ENCODE measurements around the gene LCE1B.

Gene LCE1B

GRCh38 chr1:152811050-152811449 lies 721 bp upstream of the LCE1B start:
- ChIA-PET POLR2A (no interaction called here), CTCF (no interaction called here)
- DNase-seq (ENCODE audit: extremely low spot score): no peak
- TF ChIP-seq, protein P1, sequence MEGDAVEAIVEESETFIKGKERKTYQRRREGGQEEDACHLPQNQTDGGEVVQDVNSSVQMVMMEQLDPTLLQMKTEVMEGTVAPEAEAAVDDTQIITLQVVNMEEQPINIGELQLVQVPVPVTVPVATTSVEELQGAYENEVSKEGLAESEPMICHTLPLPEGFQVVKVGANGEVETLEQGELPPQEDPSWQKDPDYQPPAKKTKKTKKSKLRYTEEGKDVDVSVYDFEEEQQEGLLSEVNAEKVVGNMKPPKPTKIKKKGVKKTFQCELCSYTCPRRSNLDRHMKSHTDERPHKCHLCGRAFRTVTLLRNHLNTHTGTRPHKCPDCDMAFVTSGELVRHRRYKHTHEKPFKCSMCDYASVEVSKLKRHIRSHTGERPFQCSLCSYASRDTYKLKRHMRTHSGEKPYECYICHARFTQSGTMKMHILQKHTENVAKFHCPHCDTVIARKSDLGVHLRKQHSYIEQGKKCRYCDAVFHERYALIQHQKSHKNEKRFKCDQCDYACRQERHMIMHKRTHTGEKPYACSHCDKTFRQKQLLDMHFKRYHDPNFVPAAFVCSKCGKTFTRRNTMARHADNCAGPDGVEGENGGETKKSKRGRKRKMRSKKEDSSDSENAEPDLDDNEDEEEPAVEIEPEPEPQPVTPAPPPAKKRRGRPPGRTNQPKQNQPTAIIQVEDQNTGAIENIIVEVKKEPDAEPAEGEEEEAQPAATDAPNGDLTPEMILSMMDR (IDR thresholded peaks at IDR 0.05; ENCODE audit: control extremely low read depth, extremely low read depth, low read depth, missing control alignments): no peak

DNA sequence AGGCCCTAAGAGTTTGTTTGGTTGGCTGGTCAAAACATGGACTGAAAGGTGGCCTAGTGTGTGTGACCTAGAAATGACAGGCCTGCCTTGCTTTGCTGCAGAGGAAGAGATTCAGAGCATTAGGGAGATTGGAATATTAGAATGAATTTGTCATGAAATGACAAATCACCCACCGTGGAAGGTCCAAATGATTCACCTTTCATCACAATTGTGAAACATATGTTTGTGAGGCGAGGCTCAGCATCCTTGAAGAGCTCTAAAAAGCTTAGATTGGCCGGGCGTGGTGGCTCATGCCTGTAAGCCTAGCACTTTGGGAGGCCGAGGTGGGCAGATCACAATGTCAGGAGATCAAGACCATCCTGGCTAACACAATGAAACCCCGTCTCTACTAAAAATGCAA lies 5.5 kb downstream of the LCE1B start:
- no peak for DNase-seq (ENCODE audit: extremely low spot score)
- ChIA-PET CTCF (interaction anchor here (1.3 kb wide), 1 partner anchor 10 kb away, joined by 3 read pairs; no protein-coding TSS in a partner anchor), POLR2A (no interaction called here)
- TF ChIP-seq, protein P1 (IDR thresholded peaks at IDR 0.05; ENCODE audit: control extremely low read depth, extremely low read depth, low read depth, missing control alignments): no peak

DNA sequence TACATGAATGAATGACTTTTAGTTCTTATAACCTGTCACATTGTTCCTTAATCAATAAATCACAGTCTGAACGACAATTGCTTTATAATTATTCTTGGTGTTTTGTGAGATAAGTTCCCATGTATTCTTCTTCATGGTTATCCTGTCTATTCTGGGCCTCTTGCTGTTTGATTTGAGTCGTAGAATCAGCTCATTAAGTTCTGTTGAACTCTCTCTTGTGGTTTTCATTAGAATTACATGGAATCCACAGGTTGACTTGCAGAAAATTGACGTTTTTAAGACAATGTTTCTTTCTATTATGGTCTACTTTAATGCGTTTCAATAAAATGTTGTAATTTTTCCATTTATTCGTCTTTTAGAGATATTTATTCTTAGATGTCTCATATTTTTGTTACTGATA lies 11.5 kb downstream of the LCE1B start:
- POLR2A ChIA-PET: no interaction called here
- DNase-seq (ENCODE audit: extremely low spot score): no peak
- TF ChIP-seq, protein P1 (IDR thresholded peaks at IDR 0.05; ENCODE audit: control extremely low read depth, extremely low read depth, low read depth, missing control alignments): no peak
- CTCF ChIA-PET: no interaction called here

DNA sequence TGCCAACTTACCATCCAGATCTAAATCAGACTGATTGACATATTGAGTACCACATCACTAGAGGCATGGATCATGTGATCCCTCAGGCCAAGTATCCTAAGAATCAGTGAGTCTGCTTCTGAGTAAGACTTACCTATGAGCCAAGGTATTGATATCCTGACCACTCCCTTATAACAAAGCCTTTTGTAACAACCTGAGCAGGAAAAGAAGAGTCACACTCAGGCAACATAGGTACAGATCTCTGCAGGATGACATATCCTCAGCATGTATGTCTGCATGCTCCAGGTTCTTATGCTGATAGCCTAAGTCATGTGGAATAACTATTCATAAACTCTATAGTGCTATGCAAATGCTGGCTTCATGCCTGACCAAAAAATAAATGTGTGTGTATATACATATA lies 13.2 kb downstream of the LCE1B start:
- ChIA-PET POLR2A (no interaction called here), CTCF (no interaction called here)
- TF ChIP-seq, protein P1 (IDR thresholded peaks at IDR 0.05; ENCODE audit: control extremely low read depth, extremely low read depth, low read depth, missing control alignments): no peak
- no peak for DNase-seq (ENCODE audit: extremely low spot score)

- ChIA-PET POLR2A (no interaction called here), CTCF (interaction anchor here (0.9 to 1.2 kb wide), 2 partner anchors 9 to 33 kb away, joined by 3 read pairs; no protein-coding TSS in a partner anchor)
- TF ChIP-seq, protein P1 (IDR thresholded peaks at IDR 0.05; ENCODE audit: control extremely low read depth, extremely low read depth, low read depth, missing control alignments): no peak
- no peak for DNase-seq (ENCODE audit: extremely low spot score)
These were observed 15.4 kb downstream of the LCE1B start, which contains the start of gene LCE1A for GRCh38 chr1:152827173-152827572. Gene LCE1A (plus strand): TSS chr1:152827473. CDS start chr1:152827473, 0 bp downstream.

DNA sequence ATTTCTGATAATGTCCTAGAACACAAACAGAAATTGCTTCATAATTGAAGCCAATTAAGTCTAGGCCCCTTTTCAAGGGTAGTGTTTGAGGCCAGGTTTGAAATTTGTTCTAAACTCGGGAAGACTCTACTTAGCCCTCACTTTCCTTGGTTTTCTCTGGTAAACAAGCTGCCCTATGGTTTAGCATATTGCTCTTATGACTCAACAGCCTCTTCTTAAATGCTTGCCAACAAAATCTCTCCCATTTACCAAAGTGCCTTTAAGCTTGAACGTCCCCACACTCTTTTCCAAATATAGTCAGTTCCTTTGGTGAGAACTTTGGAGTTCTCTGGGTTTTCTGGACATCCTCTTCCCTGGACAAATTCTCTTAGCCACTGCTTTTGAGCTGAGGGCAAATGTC lies 25.1 kb downstream of the LCE1B start:
- CTCF ChIA-PET: interaction anchor here (1.1 kb wide), 1 partner anchor 19 kb away, joined by 4 read pairs; no protein-coding TSS in a partner anchor
- POLR2A ChIA-PET: no interaction called here
- TF ChIP-seq, protein P1 (IDR thresholded peaks at IDR 0.05; ENCODE audit: control extremely low read depth, extremely low read depth, low read depth, missing control alignments): no peak
- DNase-seq (ENCODE audit: extremely low spot score): no peak

DNA sequence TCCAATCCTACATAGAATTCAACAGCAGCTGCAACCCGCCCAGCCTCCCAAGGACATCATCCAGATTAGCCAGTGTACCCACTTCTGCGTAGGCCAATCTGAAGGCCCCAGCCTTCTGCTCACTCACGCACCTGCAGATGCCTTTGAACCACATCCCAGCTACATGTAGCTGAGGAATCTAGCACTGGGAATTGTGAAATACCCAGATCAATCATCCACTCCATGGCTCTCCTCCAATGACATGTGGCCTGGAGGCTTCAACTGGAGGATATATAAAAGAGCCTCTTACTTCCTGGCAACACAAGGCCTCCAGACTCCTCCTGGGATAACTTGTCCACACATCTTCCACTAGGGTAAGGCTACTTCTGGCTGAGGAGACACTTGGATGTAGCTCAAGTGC lies 30.8 kb downstream of the LCE1B start, which contains the start of gene LCE6A:
LCE6A (plus strand) TSS at position 301 of the 400 bp plus-strand sequence. CDS start 665 bp downstream, outside the sequence.
- CTCF ChIA-PET: no interaction called here
- POLR2A ChIA-PET: no interaction called here
- TF ChIP-seq, protein P1 (IDR thresholded peaks at IDR 0.05; ENCODE audit: control extremely low read depth, extremely low read depth, low read depth, missing control alignments): no peak
- no peak for DNase-seq (ENCODE audit: extremely low spot score)
